Suppressor macrophage treated with lipopolysaccharide for 4 hours (primary cell): ENCODE measurements around the gene TIMMDC1.
A peak's percentile ranks its signal among the peaks of the same experiment; 100 is the strongest.
"Not testable (repeated sequence)": the region's sequence is repeated elsewhere in the genome, so short reads cannot be mapped to it uniquely, and the experiment has no call there.

Experiments
- DNase-seq: peaks from one replicate; pipeline ENCODE4 v3.0.0-alpha.2; 2020

The TIMMDC1 gene

DNA sequence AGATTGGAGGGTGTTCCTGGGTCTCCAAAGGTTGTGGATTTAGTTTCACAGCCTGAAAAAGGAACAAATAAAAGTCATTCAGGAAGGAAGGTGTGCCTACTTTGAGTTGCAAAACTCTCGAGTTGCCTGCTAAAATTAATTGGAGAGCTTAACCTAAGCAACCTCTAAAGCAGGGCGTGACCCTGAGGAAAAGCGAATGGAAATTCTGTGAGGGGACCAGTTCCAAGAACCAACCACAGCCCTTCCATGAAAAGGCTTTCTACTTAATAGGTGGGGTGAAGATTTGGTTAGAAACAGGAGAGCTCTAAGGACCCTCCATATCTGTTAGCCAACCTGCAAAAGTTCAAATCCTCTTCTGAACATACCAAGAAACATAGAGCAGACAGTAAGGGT is 59.5 kb downstream of the TIMMDC1 start:
- DNase-seq, result no peak

DNA sequence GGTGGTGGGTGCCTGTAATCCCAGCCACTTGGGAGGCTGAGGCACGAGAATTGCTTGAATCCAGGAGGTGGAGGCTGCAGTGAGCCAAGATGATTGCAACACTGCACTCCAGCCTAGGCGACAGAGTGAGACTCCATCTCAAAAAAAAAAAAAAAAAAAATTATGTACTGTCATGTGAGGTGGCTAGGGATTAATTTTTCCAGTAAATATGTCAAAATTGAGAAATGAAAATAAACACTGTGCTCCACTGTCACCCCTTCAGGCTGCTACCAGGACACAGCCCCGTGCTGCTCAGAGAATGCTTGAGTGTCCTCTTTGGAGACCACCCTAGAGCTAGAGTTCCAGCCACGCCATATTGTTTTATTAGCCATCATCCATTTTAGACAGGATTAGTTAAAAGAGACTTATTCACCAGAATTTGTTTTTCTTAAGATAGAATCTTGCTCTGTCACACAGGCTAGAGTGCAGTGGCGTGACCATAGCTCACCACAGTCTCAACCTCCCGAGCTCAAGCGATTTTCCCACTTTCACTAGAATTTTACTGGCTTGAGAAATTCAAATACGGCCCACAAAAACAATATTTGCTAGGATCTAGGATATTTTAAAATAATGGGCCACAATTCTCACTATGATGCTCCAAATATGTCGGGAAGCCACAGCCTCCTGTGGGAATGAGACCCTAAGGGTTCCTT is 60.4 kb downstream of the TIMMDC1 start:
- peak; percentile 73 for DNase-seq

DNA sequence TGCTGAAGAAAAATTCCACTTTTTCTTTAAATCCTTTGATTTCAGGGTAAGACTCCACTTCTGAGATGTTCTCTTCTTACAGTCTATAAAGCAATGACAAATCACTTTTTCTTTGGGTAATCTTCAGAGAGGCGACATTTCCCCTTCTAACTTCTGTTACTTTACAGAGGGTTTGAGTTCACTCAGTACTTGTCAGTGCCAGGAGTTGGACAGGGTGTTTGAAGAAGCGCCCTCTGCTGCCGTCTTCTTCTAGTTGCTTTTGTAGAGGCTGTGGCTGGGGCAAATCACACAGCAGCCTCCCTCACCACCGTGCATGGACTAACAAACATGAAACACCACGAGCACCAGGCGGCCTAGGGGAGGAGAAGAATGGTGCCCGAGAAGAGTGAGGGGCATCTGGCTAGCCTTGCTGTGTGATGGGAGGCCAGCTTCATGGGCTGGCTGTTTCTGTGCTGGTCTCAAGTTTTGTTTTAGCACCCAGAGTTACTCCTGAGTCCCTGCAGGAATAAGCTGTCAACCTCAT is 61.2 kb downstream of the TIMMDC1 start, which contains the start of gene CD80:
Gene CD80, minus strand, starts transcription at position 174 of the 523 bp plus-strand sequence. CDS start 1,886 bp downstream, outside the sequence.
- peak; percentile 92 for DNase-seq

DNA sequence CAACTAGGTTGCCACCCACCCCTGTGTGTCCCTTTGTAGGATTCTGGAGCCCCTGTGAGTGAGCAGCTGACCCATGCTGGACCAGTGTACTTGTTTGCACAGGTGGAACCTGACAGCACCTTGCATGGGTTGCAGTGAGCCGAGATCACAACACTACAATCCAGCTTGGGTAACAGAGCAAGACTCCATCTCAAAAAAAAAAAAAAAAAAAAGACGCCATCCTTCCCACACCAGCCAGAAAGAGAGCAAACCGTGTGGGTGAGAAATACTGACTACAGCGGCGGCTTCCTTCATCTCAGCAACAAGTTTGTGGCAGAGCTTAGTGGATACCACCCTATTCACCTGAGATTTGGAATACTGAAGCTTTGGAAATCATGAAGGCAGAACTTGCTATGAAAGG is 61.8 kb downstream of the TIMMDC1 start:
- no peak for DNase-seq

DNA sequence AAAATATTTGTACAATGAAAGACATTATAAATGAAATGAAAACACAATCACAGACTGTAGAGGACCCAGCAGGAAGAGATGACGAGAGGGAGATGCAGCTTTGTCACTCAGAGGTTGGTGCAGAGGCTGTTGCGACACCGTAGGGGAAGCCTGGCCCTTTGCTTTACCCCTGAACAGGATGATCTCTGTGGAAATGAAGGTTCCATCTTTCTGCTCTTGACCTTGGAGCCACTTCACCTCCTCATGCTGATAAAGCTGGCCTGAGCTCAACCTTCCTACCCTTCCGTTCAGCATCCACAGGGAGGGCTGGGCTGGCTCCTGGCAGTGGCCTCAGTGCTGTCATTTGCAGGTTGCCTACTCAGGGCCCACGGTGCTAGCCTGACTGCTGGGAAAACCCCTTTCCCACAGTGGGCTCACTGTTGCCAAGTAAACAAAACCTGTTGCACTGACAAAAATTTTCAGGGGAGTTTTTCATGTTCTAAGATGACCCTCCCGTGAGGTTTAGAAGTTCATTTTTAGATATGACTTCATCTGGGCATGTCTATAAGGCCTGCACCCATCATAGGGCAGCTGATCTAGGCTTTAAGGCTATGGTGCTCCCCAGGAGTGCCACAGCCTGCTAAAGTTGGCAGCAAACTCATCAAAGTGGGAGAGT is 64.1 kb downstream of the TIMMDC1 start:
- peak; percentile 97 for DNase-seq

DNA sequence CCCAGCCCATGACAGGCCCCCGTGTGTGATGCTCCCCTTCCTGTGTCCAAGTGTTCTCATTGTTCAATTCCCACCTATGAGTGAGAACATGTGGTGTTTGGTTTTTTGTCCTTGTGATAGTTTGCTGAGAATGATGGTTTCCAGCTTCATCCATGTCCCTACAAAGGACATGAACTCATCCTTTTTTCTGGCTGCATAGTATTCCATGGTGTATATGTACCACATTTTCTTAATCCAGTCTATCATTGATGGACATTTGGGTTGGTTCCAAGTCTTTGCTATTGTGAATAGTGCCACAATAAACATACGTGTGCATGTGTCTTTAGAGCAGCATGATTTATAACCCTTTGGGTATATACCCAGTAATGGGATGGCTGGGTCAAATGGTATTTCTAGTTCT is 65.0 kb downstream of the TIMMDC1 start:
- DNase-seq, result not testable (repeated sequence)

DNA sequence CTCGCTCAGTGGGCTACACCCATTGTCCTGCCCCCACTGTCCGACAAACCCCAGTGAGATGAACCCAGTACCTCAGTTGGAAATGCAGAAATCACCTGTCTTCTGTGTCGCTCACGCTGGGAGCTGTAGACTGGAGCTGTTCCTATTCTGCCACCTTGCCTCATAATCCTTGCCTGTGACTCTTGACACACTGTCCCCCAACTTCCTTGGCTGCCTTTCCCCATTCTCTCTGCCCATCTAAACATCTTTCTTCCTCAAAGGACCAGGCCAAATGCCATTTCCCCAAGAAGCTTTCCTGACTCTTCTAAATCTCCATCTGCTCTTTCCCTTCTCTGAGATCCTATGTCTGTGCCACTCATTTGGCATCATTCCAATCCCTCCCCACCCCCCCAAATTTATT is 70.8 kb downstream of the TIMMDC1 start:
- DNase-seq, result no peak

DNA sequence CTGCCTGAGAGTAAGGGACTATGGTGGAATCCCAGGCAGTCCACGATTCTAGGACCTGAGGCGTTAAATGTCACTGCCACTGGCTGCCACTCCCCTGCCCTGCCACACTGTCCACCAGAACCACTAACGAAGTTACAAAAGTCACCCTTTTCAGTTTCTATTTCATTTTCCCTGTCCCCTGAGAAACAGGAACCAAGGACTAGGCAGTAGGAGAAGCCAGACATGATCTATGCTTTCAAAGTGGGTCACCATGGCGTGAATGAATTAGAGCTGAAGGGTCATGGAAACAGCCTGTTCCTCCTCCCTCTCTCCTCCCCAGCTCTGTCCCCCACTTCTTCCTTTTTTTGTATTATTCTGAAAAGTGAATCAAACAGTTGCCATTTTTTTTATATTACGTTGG is 71.9 kb downstream of the TIMMDC1 start:
- peak; percentile 97 for DNase-seq

DNA sequence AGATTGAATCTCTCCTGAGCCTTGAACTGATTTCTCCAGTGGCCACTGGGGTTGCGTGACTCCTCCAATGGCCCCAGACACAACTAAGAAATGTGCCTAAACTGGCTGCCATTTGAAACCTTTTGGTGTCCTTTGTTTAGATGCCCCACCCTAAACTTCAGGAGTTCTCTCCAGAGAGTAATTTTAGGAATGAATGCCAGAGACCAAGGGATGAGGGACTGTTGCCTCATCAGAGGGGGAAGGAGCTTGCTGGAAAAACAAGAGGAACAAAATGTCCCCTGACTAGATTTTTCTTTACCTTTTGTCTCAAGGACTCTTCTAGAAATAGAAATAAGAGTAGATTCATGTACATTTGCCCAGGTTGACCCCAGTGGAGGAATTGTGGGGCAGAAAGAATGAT is 72.9 kb downstream of the TIMMDC1 start:
- peak; percentile 27 for DNase-seq

DNA sequence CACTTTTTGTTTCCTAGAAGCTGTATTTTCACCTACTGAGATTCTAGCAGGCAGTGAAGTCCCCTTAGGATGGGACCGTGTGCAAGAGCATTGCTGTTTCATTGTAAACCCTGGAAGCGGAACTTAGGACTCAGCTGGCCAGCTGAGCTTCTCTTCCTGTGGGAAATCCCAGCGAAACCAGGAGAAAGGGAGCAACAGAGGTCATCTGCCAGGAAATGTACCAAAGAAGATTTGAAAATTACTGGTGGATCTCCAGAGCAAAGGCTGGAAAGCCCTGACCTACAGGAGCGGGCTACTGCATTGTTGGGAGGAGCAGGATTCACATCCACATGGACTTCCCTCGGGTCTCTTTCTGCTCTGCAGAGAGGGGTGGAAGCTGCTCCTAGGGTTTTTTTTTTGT is 73.3 kb downstream of the TIMMDC1 start:
- DNase-seq, result peak; percentile 89
